IPS DF 6.9 (cell line): ENCODE measurements around the gene GLYATL1.

Source experiments
- DNase-seq: peaks from one replicate; pipeline ENCODE4 v3.0.0-alpha.2; 2013; ENCODE audit warnings: low read depth, low spot score
- H3K27ac ChIP-seq: one replicate; pipeline ENCODE4 v1.5.1; 2013; ENCODE audit warnings: low read length, control low read depth
- H3K27me3 ChIP-seq: 2 replicates; pipeline ENCODE4 v1.6.1; 2013; ENCODE audit warnings: mild to moderate bottlenecking, low read length; ENCODE audit not compliant: control insufficient read depth, insufficient read depth
- H3K36me3 ChIP-seq: 2 replicates; pipeline ENCODE4 v1.6.1; 2013; ENCODE audit warnings: low read length; ENCODE audit not compliant: control insufficient read depth, insufficient read depth
- H3K4me1 ChIP-seq: 2 replicates; pipeline ENCODE4 v1.6.1; 2013; ENCODE audit warnings: low read length; ENCODE audit not compliant: control insufficient read depth, insufficient read depth
- H3K4me3 ChIP-seq: 2 replicates; pipeline ENCODE4 v1.5.1; 2013; ENCODE audit warnings: mild to moderate bottlenecking, low read length
- H3K9me3 ChIP-seq: 2 replicates; pipeline ENCODE4 v1.6.1; 2013; ENCODE audit warnings: low read length, inconsistent platforms; ENCODE audit not compliant: control insufficient read depth, insufficient read depth
- WGBS: extraction: QIAGEN DNeasy Blood & Tissue Kit; methylation state at CpG from one replicate; pipeline ENCODE4 v1.1.7; 2013; ENCODE audit warnings: mixed read lengths, missing lambda C conversion rate; ENCODE audit not compliant: insufficient read length, insufficient coverage; 5-methylcytosine and 5-hydroxymethylcytosine counted together

The GLYATL1 gene

GRCh38 chr11:58926251-58926650, 13.0 kb upstream of the GLYATL1 start:
- Histone ChIP-seq H3K27me3 (no peaks in the 10 kb centered on the region), H3K27ac (no peak overlapping the region), H3K36me3 (no peaks in the 10 kb centered on the region), H3K4me3 (no peak overlapping the region), H3K4me1 (no peaks in the 10 kb centered on the region; the same call in 1 of the 2 replicates), H3K9me3 (no peaks in the 10 kb centered on the region)
- no CpG with 5 or more reads among the region's 5 CpGs for whole genome bisulfite sequencing
- no peak for DNase-seq

GRCh38 chr11:58926695-58927094, 12.6 kb upstream of the GLYATL1 start:
- Histone ChIP-seq H3K4me3 (no peak overlapping the region), H3K27me3 (no peaks in the 10 kb centered on the region), H3K36me3 (no peaks in the 10 kb centered on the region), H3K9me3 (no peaks in the 10 kb centered on the region), H3K4me1 (no peaks in the 10 kb centered on the region; the same call in 1 of the 2 replicates), H3K27ac (no peak overlapping the region)
- no CpG with 5 or more reads among the region's 1 CpG for WGBS
- DNase-seq = no peak

DNA sequence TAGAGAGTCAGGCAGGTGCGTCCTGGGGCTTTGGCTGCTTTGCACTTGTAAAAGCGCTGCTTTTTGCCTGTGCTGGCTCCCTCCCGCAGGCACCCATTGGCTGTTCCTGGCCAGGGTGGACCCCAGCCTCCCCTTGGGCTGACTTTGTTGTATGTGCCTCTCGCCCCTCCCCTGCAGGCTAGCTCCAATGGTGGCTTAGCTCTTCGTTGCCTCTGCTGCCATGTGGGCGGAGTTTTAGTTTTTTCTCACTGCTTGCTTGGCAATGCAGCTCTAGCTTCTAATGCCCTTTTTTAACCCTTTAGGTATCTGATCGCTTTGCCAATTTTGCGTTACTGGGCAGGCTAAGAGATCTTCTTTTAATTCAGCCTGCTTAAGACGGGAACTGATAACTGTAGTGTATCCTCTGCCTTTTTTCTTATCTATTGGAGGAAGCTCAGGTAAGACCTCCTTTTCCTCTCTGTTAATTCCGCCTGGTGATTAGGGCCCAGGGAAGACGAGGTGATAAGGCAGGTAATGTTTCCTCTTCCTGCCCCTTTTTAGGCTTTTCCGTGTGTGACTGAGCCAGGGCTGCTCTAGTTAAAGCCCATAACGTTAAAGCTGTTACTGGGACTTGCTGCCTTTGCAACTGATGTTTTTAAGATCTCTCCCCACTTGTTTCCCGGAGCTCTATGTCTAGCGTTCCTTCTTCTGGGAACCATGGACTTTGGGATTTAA, 11.7 kb upstream of the GLYATL1 start:
- peak; percentile 95 for DNase-seq
- Histone ChIP-seq H3K27ac (no peak overlapping the region), H3K4me1 (no peaks in the 10 kb centered on the region; the same call in 1 of the 2 replicates), H3K27me3 (no peaks in the 10 kb centered on the region), H3K9me3 (no peaks in the 10 kb centered on the region), H3K36me3 (no peaks in the 10 kb centered on the region), H3K4me3 (peak overlapping the region; percentile 52; the same call in 1 of the 2 replicates)
- no CpG with 5 or more reads among the region's 15 CpGs for WGBS

DNA sequence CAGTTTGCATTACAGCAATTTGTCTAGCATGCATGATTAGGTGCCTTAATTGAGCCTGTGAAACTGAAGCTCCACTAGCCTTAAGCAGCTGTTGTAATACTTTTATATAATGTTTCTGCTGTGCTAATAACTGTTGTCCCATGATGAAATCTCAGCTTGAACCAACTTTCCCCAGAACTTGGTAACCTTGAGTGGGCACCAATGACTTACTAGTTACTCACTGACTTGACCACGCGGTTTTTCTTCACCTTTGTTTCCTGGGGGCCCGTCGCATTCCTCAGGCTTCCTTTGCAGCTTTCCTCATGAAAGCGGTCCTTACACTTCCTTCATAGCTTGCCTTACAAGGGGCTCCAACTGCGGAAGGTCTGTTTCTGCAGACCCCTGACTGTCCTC, 11.2 kb upstream of the GLYATL1 start:
- Histone ChIP-seq H3K27ac (no peak overlapping the region), H3K36me3 (no peaks in the 10 kb centered on the region), H3K4me1 (no peaks in the 10 kb centered on the region; the same call in 1 of the 2 replicates), H3K4me3 (peak overlapping the region; percentile 52; the same call in 1 of the 2 replicates), H3K27me3 (no peaks in the 10 kb centered on the region), H3K9me3 (no peaks in the 10 kb centered on the region)
- no CpG with 5 or more reads among the region's 6 CpGs for WGBS
- no peak for DNase-seq

DNA sequence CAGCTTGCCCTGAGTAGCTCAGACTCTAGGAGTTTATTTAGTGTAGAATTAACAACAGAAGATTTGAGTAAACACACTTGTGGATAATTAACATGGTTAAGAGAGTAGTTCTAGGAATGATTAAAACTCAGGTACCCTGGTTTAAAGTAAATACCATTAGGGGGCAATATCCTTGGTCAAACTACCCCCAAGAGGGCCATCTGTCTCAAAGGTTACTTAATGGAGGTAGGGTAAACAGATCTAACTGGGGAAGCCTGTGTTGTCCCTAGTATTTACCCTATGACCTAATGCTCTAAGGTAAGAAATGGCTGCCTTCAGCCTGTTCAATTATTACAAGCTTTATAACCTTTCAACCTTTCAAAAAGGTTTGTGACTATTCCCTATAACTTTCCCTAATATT, 10.6 kb upstream of the GLYATL1 start:
- Histone ChIP-seq H3K36me3 (no peaks in the 10 kb centered on the region), H3K27ac (no peak overlapping the region), H3K27me3 (no peaks in the 10 kb centered on the region), H3K9me3 (no peaks in the 10 kb centered on the region), H3K4me1 (no peaks in the 10 kb centered on the region; the same call in 1 of the 2 replicates), H3K4me3 (no peak overlapping the region)
- no peak for DNase-seq

DNA sequence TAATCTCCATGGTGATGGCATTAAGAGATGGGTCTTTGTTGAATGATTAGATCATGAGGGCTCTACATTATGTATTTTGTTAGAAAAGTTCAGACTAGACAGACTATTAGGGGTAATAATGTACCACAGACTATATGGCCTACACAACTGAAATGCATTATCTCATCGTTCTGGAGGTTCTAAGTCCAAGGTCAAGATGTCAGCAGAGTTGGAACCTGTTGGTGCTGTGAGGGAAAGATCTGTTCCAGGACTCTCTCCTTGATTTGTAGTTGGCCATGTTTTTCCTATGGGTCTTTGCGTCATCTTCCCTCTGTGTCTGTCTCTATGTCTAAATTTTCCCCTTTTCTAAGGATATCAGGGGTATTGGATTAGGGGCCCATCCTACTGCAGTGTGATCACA, 8.4 kb upstream of the GLYATL1 start:
- Histone ChIP-seq H3K27ac (no peak overlapping the region), H3K27me3 (no peaks in the 10 kb centered on the region), H3K36me3 (no peaks in the 10 kb centered on the region), H3K9me3 (no peaks in the 10 kb centered on the region), H3K4me1 (no peaks in the 10 kb centered on the region; the same call in 1 of the 2 replicates), H3K4me3 (no peak overlapping the region)
- no CpG with 5 or more reads among the region's 2 CpGs for WGBS
- no peak for DNase-seq

DNA sequence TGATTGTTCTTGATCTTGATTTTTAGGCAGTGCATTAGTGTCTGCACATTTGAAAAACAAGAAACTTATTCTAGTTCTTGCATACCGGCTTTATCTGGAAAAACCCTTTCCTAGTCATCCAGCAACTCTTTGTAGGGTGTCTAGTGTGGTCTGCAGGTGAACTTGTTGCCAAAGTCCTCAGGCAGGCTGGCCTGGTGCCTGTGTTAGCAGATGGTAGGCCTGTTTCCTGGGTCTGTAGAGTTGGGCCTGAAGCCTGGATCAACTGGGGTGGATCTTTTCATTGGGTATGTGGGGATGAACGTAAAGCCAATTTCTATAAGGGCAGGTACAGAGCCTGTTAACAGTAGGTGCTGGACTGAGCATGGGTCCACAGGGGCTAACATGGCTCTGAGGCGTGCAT, 5.6 kb upstream of the GLYATL1 start:
- no peak for DNase-seq
- no CpG with 5 or more reads among the region's 3 CpGs for WGBS
- Histone ChIP-seq H3K9me3 (no peaks in the 10 kb centered on the region), H3K36me3 (no peaks in the 10 kb centered on the region), H3K4me3 (no peak overlapping the region), H3K27ac (no peak overlapping the region), H3K27me3 (no peaks in the 10 kb centered on the region), H3K4me1 (no peaks in the 10 kb centered on the region)

DNA sequence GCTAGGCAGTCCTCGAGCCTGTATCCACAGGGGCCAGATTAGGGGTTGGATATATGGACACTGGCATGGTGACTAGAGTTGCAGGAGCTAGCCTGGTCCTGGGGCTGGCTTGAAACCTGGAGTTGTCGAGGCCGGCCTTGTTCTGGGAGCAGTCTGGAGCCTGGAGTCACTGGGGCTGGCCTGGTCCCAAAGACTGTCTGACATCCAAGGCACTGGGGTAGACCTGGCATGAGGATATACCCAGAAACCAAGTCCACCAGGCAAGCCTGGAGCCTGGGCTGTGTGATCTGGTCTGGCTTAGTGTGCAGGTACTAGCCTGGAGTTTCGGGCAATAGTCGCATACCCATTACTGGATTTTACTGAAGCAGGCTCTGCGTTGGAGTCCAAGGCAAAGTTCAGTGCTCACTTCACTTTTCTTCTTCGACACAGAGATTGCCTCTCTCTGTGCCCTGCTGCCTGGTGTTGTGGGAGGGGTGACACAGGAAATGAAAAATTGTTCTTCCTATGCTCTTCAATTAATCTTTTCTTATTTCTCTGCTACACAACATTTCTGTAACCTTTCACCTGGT, 4.3 kb upstream of the GLYATL1 start:
- DNase-seq = no peak
- no peaks in the 10 kb centered on the region for H3K4me1 ChIP-seq
- no peaks in the 10 kb centered on the region for H3K9me3 ChIP-seq
- WGBS = no CpG with 5 or more reads among the region's 7 CpGs
- H3K27me3 ChIP-seq = no peaks in the 10 kb centered on the region
- no peaks in the 10 kb centered on the region for H3K36me3 ChIP-seq
- H3K27ac ChIP-seq = no peak overlapping the region
- no peak overlapping the region for H3K4me3 ChIP-seq

GRCh38 chr11:58938398-58938797, 890 bp upstream of the GLYATL1 start:
- DNase-seq = no peak
- Histone ChIP-seq H3K4me1 (no peaks in the 10 kb centered on the region), H3K27ac (no peak overlapping the region), H3K9me3 (no peaks in the 10 kb centered on the region), H3K36me3 (no peaks in the 10 kb centered on the region), H3K4me3 (no peak overlapping the region), H3K27me3 (no peaks in the 10 kb centered on the region)
- no CpG with 5 or more reads among the region's 4 CpGs for WGBS

DNA sequence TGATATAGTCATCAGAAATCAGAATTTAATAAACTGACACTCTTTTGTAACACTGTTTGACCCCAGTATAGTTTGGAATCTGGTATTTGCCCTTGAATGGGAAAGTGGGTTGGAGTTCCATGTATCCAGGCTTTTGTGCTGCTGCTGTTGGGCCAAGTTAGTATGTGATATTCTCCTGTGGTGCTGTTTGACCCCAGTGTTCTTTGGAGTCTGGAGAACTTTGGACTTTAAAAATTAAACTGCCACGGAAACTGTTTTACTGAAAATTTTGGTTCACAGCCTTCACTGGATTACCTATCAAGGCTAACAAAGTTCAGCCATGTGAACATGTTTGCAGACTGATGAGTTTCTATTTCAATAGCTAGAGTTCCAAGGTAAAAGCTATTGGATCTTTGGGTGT, 740 bp downstream of the GLYATL1 start:
- no peaks in the 10 kb centered on the region for H3K4me1 ChIP-seq
- no peak overlapping the region for H3K4me3 ChIP-seq
- H3K27me3 ChIP-seq = no peaks in the 10 kb centered on the region
- no peak overlapping the region for H3K27ac ChIP-seq
- H3K9me3 ChIP-seq = no peaks in the 10 kb centered on the region
- no peak for DNase-seq
- H3K36me3 ChIP-seq = no peaks in the 10 kb centered on the region
- WGBS = no CpG with 5 or more reads among the region's 1 CpG

GRCh38 chr11:58941838-58942237, 2.5 kb downstream of the GLYATL1 start:
- Histone ChIP-seq H3K9me3 (no peaks in the 10 kb centered on the region), H3K4me1 (no peaks in the 10 kb centered on the region), H3K36me3 (no peaks in the 10 kb centered on the region), H3K27me3 (no peaks in the 10 kb centered on the region), H3K27ac (no peak overlapping the region), H3K4me3 (no peak overlapping the region)
- no peak for DNase-seq
- WGBS = no CpG with 5 or more reads among the region's 1 CpG
